SKM-1 (cell line): ENCODE data around the gene MZB1.

Source experiments
- DNase-seq: peaks from one replicate; lab custom pipeline; 2025; ENCODE audit not compliant: unreplicated experiment; lab: John Stamatoyannopoulos, UW

The MZB1 gene, protein sequence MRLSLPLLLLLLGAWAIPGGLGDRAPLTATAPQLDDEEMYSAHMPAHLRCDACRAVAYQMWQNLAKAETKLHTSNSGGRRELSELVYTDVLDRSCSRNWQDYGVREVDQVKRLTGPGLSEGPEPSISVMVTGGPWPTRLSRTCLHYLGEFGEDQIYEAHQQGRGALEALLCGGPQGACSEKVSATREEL

DNA sequence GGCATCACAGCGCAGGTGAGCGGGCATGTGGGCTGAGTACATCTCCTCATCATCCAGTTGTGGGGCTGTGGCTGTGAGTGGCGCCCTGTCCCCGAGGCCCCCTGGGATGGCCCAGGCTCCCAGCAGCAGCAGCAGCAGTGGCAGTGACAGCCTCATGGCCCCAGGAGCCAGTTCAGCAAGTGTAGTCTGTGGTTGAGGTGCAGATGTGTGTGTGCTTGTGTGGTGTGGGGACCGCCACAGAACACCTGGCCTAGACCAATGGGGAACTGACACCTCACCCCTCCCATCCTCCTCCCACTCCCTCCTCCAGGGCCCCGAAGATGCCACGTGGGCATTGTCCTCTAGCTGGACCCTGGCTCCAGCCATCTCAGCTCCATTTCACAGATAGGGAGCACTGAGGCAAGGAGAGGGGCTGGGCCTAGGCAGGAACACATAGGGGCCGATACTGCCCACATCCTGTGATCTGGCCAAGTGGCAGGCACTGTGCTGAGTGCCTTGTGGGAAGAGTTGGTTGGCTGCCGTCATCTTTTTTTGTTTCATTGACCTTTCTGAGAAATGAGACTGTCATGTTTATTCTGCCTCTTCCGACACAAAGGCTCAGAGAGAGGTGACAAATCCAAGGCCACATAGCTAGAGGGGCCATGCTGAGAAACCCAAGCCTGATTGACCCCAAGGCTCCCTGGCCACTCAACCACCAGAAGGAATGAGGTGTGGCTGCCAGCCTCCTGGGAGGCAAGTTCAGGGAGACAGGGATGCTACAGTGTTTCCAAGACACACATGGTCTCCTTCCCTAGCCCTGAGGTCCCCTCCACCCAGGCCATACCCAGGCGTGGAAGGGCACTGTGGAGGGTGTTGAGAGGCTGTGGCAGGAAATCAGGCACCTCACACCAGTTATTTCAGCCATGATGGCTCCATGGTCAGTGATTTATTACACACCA is at the start of gene MZB1:
Gene MZB1, minus strand, starts transcription at position 213 of the 938 bp plus-strand sequence. Its CDS starts 57 bp downstream, at position 156.
- no peak for DNase-seq

DNA sequence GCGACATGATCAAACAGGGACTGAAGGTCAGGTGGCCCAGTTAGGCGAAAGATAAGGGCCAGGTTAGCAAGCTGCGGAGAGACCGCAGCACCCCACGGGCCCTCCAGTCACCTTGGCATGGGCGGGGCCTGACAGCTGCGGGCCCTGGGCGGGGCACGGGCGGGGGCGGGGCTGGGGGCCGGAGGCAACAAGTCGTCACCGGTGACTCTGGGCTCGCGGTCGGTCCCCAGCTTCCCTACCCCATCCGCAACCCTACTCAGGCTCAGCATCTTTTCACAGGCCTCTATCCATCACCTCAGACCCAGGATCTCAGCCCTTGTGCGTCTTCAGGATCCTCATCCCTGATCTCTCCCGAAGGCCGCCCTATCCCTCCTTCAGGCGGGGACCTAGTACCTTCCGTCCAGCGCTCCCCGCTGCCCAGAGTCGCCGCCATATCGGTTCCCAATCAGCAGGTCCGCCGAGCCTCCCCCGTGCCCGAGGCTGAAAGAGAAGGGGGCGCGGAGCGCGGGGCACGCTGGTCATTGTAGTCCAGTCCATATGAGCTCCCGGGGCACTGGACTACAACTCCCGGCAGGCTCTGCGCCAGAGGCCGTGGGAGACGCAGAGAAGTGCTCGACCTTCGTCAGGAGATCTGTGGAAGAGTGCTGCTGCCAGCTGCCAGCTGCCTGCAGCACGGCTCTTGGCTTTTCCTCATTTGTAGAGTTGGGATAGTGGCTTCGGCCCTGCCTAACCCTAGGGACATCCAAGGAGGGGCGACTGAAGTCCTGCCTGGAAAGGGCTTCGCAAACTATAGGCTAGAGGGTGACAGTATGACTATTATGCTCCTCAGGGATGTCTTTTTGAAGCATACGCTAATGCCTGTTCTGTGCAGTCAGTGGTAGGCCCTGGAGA is 49.5 kb upstream of the MZB1 start, which contains the start of gene DNAJC18:
Gene DNAJC18, minus strand, starts transcription at position 513 of the 891 bp plus-strand sequence. Its CDS starts 80 bp downstream, at position 433.
- DNase-seq: peak; percentile 60

DNA sequence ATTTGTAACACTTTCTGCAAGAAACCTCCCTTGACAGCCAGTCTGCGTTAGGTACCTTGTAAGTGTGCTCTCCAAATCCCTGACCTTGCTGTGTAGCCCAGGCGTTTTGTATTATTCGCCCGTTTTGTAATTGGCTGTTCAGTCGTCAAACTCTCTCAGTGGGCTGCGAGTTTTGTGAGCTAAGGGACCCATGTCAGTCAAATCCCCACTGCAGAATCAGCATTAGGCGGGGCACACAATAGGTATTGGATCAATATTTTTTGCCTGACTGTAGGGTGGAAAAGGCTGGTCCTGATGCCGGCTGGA is 48.9 kb upstream of the MZB1 start:
- DNase-seq: no peak

DNA sequence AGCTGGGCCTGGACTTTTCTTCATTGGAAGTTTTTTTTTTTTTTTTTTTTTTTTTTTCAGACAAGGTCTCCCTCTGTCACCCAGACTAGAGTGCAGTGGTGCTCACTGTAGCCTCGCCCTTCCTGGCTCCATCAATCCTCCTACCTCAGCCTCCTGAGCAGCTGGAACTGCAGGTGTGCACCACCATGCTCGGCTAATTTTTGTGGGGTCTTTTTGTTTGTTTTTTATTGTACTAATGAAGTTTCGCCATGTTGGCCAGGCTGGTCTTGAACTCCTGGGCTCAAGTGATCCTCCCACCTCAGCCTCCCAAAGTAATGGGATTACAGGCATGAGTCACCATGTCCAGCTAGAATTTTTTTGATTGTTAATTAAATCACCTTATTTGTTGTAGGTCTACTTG is 46.0 kb upstream of the MZB1 start:
- no peak for DNase-seq

DNA sequence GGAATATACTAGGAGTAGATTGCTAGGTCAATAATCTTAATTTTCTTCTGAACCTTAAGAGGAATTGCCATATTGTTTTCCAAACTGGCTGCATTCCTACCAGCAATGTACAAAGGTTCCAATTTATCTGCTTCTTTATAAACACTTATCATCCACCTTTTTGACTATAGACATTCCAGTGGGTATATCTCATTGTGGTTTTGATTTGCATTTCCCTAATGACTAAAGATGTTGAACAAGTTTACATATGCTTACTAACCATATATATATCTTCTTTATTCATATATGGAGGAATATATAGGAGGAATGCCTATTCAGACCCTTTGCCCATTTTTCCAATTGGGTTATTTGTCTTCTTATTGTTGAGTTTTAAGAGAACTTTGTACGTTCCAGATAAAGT is 42.0 kb upstream of the MZB1 start:
- DNase-seq: no peak

DNA sequence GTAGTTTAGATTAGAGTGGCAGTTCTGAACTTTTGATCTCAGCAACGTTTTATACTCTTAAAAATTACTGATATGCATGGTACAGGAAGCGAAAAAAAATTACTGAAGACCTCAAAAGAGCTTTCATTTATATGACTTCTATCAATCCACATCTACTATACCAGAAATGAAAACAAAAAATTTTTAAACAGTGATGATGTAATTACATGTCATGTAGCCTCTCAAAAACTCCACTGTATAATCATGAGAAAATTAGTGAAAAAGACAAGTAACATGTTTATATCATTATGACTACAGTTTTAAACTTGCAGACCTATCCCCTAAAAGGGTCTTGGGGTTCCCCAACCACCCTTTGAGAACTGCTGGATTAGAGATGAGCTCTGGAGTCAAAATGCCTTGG is 40.3 kb upstream of the MZB1 start:
- DNase-seq: no peak

DNA sequence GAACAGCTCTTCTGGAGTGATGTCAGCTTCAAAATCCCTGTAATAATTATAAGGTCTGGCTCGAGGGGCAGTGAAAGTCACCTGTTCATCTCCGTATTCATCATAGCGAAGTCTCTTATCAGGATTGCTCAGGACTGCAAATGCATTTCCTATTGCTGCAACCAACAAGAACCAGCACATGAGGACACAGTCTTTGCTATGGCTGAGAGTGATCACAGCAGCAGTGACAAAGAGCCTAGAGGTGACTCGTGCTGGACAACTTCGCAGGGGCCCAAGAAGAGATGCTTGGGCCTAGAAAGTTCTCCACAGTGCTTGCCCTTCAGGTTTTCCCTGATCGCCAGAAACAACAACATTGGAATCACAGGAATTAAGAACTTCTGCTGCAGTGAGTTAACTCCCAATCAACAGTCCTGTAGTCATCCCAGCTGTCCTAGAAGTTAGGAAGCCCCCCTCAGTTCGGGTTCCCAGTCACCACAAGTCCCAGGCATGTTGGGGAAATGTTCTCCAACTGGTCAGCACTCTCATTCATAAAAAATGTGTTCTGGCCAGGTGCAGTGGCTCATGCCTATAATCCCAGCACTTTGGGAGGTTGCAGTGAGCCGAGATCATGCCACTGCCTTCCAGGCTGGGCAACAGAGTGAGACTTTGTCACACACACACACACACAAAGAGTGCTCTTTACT is 36.6 kb upstream of the MZB1 start:
- DNase-seq: no peak

DNA sequence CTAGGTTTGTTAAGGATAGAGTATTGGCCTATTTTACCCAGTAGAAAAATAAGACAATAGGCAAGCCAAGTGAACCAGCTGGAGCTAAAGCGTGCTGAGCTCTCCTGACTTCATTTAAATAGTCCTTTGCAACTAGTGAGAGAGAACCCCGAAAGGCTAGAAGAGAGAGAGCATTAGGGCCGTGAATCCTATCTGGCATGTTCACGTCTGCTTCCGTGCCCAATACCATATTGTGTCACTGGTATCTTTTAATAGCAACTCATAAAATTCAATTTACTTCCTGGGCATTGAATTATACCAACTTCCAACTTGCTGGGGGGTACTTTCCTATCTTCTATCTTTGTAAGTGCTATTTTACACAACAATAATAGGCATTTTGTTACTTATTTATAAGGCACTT is 35.8 kb upstream of the MZB1 start:
- no peak for DNase-seq

DNA sequence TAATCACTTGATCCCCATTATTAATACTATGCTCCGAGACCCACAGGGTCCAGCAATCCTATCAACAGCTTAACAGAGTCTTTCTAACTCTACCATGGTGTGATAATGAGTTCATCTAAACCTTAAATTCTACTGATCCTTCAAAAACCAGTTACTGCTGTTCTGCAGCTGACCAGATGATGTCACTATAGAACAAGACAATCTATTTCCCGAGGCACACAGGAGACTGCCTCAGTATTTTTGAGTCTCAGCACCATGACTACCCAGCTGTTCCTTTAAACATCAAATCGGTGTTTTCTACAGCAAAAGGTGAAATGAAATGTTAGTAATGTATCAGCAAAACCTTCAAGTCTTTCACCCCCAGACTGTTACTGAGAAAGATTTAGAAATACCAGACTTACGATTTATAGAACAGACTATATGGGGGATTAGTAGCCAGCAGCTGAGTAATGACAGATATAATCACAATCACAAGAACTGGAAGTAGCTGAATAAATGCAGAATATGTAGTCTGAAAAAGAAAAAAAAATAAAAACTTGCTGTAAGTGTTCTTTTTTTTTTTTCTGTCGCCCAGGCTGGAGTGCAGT is 32.7 kb upstream of the MZB1 start:
- DNase-seq: peak; percentile 66

DNA sequence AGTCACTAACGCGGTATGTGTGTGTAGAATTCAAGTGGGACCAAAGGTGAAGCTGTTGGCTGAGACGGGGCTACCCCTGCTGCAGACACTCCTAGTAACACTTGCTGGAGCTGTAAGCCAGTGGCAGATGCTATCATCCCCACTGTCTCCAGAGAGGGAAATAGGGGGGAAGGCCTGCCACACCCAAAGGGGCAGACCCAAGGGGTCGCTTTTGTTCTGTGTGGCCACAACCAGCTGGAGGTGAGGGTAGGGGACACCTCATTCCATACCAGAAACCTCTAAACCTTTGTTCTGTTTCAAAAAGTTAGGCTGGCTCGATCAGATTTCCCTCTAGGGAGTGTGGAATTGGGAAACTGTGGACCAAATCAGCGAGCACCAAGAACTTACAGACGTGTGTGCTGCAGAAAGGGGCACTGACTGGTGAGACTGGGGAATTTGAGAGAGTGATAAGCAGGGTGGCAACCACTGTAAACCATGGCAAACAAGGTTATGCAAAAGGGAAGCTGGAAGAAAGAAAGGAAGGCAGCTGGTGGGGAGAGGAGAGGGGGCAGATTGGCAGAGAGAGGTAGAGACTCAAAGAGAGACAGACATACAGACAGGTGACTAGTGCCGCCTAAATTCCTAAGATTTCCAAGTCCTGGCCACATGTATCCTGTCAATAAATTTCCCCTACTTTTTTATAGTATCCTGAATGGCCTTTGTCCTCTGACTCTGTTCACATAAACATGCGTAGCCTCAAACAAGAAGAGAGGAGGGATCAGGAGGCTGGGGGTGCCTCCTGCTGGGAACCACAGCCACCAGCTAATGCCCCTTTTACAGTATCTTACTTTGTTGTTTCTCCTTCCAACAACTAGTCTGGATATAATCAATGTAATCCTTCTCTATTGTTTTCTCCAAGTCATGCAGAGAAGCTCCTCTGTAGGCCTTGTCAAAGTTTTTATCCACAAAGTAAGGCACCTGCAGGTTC is 29.8 kb upstream of the MZB1 start:
- DNase-seq: no peak

DNA sequence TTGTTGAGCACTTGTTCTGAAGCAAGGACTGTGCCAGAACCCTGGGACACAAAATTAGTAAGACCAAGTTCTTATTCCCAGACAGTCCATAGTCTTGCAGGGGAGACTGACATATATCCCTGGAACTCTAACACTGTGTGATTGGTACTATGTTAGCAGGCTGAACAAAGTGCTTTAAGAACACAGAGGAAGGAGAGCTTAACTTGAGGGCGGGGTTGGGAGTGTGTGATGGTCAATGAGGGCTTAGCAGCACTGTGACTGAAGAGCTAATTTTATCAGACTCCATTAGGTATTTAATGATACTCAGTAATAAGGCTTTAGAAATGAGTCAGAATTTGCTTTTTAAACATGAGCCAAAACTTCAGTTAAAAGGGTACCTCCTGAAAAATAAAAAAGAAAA is 29.1 kb upstream of the MZB1 start:
- no peak for DNase-seq

DNA sequence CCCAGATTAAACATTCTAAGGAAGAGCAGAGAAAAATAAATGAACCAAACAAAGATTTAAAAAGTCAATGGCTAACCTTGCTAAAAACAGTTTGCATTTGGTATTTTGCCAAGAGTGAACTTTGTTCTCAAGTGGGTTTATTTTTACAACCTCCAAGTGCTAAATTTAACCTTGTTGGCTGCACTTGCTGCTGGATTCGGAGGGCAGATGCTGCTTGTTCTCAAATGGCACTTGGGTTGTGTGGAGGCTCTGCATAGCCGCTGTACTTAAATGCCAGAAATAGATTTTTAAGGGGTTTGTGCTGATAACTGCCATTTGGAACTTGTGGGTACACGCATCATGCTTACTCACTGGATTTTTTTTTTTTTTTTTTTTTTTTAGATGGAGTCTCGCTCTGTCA is 27.5 kb upstream of the MZB1 start:
- DNase-seq: no peak

DNA sequence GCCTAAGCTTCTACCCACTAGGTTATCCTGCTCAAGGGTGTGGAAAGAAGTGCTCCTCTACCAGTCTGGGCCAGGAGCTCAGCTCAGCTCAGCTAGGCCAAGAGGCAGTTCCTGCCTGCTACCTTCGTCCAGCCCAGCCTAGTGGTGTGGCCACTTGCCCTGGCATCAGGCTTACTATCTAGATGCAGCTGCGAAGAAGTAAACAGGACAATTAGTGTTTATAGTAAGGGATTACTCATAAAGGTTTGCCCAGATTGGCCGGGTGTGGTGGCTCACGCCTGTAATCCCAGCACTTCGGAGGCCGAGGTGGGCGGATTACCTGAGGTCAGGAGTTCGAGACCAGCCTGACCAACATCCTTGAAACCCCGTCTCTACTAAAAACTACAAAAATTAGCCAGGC is 26.9 kb upstream of the MZB1 start:
- no peak for DNase-seq

DNA sequence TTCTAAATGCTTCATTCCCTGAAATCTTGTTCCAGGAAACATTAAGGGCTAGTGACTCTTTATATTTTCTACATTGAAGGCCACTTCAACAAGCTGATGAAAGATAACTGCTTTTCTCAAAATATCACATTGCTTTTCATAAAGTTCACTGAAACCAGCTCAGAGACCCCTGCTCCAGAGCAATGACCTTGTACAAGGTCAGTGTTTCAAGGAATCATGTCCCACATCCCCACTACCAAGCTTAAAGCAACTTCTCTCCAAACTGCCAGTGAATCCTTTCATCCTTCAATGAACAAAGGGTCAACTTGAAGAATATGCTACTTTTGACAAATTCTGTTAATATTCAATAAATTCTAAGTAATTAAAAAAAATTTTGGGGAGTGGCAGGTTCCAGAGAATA is 26.2 kb upstream of the MZB1 start:
- DNase-seq: no peak

DNA sequence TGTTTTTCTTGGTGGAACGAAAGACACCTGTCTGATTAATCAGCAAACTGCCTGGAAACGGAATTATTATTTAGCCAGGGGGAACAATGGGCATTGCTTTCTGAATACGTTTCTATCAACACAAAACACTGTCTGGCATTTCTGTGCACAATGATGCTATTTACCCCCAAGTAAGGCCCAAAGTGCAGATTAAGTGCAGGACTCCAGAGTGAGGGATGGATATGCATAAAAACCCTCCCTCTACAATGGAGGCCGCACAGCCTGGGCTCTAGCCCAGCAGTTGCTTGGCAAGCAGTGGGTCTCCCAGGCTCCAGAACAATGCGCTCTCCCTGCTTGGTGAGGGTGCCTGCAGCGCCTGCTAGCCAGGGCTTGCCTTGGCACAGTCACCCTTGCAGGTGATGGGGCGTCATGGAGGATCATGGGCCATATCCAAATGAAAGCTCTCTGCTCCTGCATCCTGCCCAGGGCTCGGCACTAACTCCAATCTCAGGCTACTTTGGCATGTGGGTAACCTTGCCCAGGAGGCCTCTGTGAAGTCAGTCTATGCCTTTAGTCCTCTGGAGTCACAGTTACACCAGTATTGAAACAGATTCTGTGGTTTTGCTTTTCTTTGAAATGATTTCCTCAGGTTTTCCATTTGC is 25.6 kb upstream of the MZB1 start:
- no peak for DNase-seq

DNA sequence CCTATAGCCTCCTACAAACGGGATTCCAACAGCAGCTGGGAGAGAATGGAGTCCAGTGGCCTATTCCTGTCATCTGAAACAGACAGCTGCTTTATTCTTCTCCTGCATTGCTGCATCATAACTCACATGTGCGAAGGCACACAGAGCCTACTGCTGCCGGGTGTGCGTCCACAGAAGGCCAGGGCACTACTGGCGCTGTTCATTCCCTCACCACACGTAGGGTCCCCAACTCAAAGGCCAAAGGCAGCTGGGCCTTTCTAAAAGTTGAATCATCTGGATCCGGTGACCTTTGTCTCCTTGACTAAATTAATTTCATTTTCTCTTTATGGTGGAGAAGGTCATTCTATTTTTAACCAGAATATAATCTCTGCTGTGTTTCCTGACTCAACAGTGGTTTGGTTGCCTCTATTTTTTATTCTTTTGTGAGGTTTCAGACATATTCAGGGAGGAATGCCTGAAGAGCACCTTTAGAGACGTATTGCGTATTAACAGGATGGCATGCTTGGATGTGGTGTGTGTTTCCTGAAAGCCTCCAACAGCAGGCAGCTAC is 24.9 kb upstream of the MZB1 start:
- no peak for DNase-seq

DNA sequence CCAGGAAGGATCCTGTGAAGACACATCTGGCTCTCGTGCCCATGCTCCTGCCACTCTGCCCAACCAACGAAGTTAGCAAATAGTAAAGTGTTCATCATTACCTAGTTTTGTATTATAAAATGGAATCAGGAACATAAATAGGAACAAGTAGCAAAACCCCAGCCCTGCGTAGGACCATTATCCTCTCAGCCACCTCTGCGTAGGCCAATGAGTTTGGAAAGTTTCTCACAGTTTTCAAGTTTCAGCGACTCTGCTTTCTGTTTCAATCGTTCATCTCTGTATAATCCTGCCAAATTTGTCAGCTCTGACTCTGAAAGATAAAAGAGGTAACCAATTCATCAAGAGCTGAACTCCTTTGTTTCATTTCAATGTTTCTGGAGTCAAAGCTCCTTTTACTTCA is 24.2 kb upstream of the MZB1 start:
- no peak for DNase-seq

DNA sequence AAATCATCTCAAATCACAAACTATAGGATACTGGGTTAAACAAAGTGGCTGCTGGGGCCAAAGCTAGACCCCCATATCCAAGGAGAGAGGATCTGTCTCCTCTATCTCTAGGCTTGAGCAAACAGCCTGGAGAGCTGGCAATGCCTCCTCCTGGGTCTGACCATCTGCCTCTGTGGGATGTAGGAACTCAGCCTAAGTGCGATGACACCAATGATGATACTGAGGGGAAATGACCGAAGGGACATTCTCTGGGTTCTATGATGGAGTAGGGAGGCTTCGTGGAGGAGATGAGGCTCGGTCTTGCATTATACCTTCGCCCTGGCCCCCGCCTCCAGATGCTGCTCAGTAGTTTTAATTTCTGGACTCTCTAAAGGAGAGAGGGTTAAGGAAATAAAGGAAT is 23.4 kb upstream of the MZB1 start:
- DNase-seq: no peak
